Right ventricle myocardium inferior (tissue), 1 donor: ENCODE results near the gene PRAMEF1. TPM values are rescaled to one million over a fixed set of nuclear protein-coding genes. Genes with fewer than 3 reads are reported as not detected.
"Not testable (repeated sequence)": the region's sequence is repeated elsewhere in the genome, so short reads cannot be mapped to it uniquely, and the experiment has no call there.

Source experiments
- ATAC-seq: fragments of 200-7000 bp; cut with Tn5 transposase; one replicate; pipeline ENCODE4 v1.9.1; 2020; ENCODE audit warnings: mild to moderate bottlenecking, moderate library complexity
- DNase-seq: peaks from one replicate; pipeline ENCODE4 v3.0.0; 2021; ENCODE audit errors: missing footprints
- intact Hi-C: fragments of 100-400 bp; cut with DNase I; formaldehyde crosslinking; loops from one replicate; pipeline ENCODE4 v1.11.0; 2022
- total RNA-seq: library from RNA; stranded (reverse); fragmentation: NEBNext Ultra II Directional; extraction: Animal tissue kit (Norgen Biotek cat#: 25700); gene quantifications from one replicate; pipeline ENCODE4 v1.2.1, GENCODE V29; 2021
- donor health status: DM: no; HTN: yes; CAD: no; lungs with severe emphysema.

PRAMEF1 gene
- total RNA-seq, 1 donor from 2014 or later: not detected

GRCh38 chr1:12773438-12773837, 17.8 kb upstream of the PRAMEF1 start, which contains the start of gene PRAMEF12:
TSS of gene PRAMEF12 (plus strand) at chr1:12773738. CDS start at chr1:12774868, 1,130 bp downstream.
- ATAC-seq (no peak), DNase-seq (no peak)
- intact Hi-C loops: no loop called here

- no peak for DNase-seq
- ATAC-seq: no peak
- intact Hi-C loops: no loop called here
Observed at GRCh38 chr1:12774801-12775345, 16.3 kb upstream of the PRAMEF1 start.

- DNase-seq (no peak), ATAC-seq (no peak)
- intact Hi-C loops: no loop called here
Observed at GRCh38 chr1:12775443-12775842, 15.8 kb upstream of the PRAMEF1 start.

- intact Hi-C loops: no loop called here
- no peak for ATAC-seq
- DNase-seq: no peak
Observed at GRCh38 chr1:12776801-12777557, 14.2 kb upstream of the PRAMEF1 start.

- ATAC-seq (no peak), DNase-seq (no peak)
- intact Hi-C loops: no loop called here
Observed at GRCh38 chr1:12778061-12778460, 13.1 kb upstream of the PRAMEF1 start.

GRCh38 chr1:12778907-12779306, 12.3 kb upstream of the PRAMEF1 start:
- no peak for DNase-seq
- intact Hi-C loops: no loop called here
- no peak for ATAC-seq

- ATAC-seq, DNase-seq, intact Hi-C loops: not testable (repeated sequence)
Observed at GRCh38 chr1:12781488-12781887, 9.7 kb upstream of the PRAMEF1 start.

GRCh38 chr1:12783783-12784182, 7.4 kb upstream of the PRAMEF1 start:
- intact Hi-C loops, DNase-seq, ATAC-seq: not testable (repeated sequence)

GRCh38 chr1:12784729-12785128, 6.5 kb upstream of the PRAMEF1 start:
- intact Hi-C loops, ATAC-seq, DNase-seq: not testable (repeated sequence)

- intact Hi-C loops: no loop called here
- no peak for DNase-seq
- ATAC-seq: no peak
Observed at GRCh38 chr1:12798911-12799310, 7.7 kb downstream of the PRAMEF1 start.

- intact Hi-C loops: no loop called here
- ATAC-seq (no peak), DNase-seq (no peak)
Observed at GRCh38 chr1:12799730-12800129, 8.5 kb downstream of the PRAMEF1 start.

- no peak for ATAC-seq
- DNase-seq: no peak
- intact Hi-C loops: no loop called here
Observed at GRCh38 chr1:12809933-12810332, 18.7 kb downstream of the PRAMEF1 start.

GRCh38 chr1:12810691-12811408, 19.7 kb downstream of the PRAMEF1 start:
- ATAC-seq (no peak), DNase-seq (no peak)
- intact Hi-C loops: no loop called here

- ATAC-seq: no peak
- intact Hi-C loops: no loop called here
Observed at GRCh38 chr1:12811409-12811784, 20.2 kb downstream of the PRAMEF1 start.

GRCh38 chr1:12819061-12819460, 27.9 kb downstream of the PRAMEF1 start:
- ATAC-seq, intact Hi-C loops, DNase-seq: not testable (repeated sequence)

More at GRCh38 chr1:12811409-12811784, 20.2 kb downstream of the PRAMEF1 start:
- DNase-seq: no peak

GRCh38 chr1:12831310-12831709, 40.1 kb downstream of the PRAMEF1 start, which contains the start of gene PRAMEF11:
TSS of gene PRAMEF11 (minus strand) at chr1:12831410. CDS start at chr1:12828789, 2,621 bp downstream.
- DNase-seq, intact Hi-C loops, ATAC-seq: not testable (repeated sequence)

- intact Hi-C loops, DNase-seq, ATAC-seq: not testable (repeated sequence)
Observed at GRCh38 chr1:12833251-12833650, 42.1 kb downstream of the PRAMEF1 start.
